OCI-LY1 (cell line): Measurements from ENCODE around the gene LAPTM5.
"Not testable (repeated sequence)": the region's sequence is repeated elsewhere in the genome, so short reads cannot be mapped to it uniquely, and the experiment has no call there.

Source experiments
- CTCF ChIP-seq: fragments of 200-600 bp; sonication (generic), shearing (Covaris generic); IDR thresholded peaks from 2 replicates; pipeline ENCODE4 v1.5.1; 2017; ENCODE audit warnings: mild to moderate bottlenecking, antibody characterized with exemption, low read length, moderate library complexity, mixed read lengths
- EZH2 ChIP-seq: fragments of 200-600 bp; sonication (generic), shearing (Covaris generic); IDR thresholded peaks from 2 replicates; pipeline ENCODE4 v1.8.0; 2017; ENCODE audit warnings: borderline replicate concordance, mixed run types, mild to moderate bottlenecking, antibody characterized with exemption, low read length, moderate library complexity, mixed read lengths

- not testable (repeated sequence) for TF ChIP-seq CTCF, EZH2
Observed at GRCh38 chr1:30688516-30688915, 69.1 kb downstream of the LAPTM5 start.
